A673 (cell line): Measurements from ENCODE around the gene RSPH1. TPM values are rescaled to one million over a fixed set of nuclear protein-coding genes. Genes with fewer than 3 reads are reported as not detected.
A peak's percentile ranks its signal among the peaks of the same experiment; 100 is the strongest.

Source experiments
- BruUV-seq: library from RNA; stranded (reverse); fragments of 400-500 nt; replicated peaks from 2 replicates; lab custom pipeline; 2021; lab: Mats Ljungman, UMichigan
- CTCF ChIA-PET: fragments of 300-600 bp; sonication (Branson Sonifier 250); formaldehyde crosslinking; loops from one replicate; lab custom pipeline; 2022; ENCODE audit warnings: antibody characterized with exemption; lab: Charles Lee
- POLR2A ChIA-PET: fragments of 300-600 bp; sonication (Branson Sonifier 250); formaldehyde crosslinking; loops from one replicate; lab custom pipeline; 2022; ENCODE audit warnings: antibody characterized with exemption; ENCODE audit not compliant: low non-redundant PET; lab: Charles Lee
- DNase-seq: peaks from one replicate; pipeline ENCODE4 v3.0.0-alpha.2; 2015; ENCODE audit warnings: low spot score
- H3K27ac ChIP-seq: fragments of 200-600 bp; sonication (generic); 2 replicates; pipeline ENCODE4 v1.5.1; 2016; ENCODE audit warnings: mixed run types, low read depth, mild to moderate bottlenecking, mixed read lengths, antibody characterized with exemption, low read length; ENCODE audit not compliant: poor library complexity, severe bottlenecking
- H3K27me3 ChIP-seq: fragments of 200-600 bp; sonication (generic); replicated peaks from 2 replicates; pipeline ENCODE4 v1.6.1; 2017; ENCODE audit warnings: mixed run types, low read depth, mild to moderate bottlenecking, mixed read lengths, antibody characterized with exemption, low read length; ENCODE audit not compliant: insufficient read depth, poor library complexity
- H3K36me3 ChIP-seq: fragments of 200-600 bp; sonication (generic); 2 replicates; pipeline ENCODE4 v1.6.1; 2016; ENCODE audit warnings: mixed run types, mild to moderate bottlenecking, mixed read lengths, antibody characterized with exemption, low read length; ENCODE audit not compliant: insufficient read depth, poor library complexity, severe bottlenecking
- H3K4me1 ChIP-seq: fragments of 200-600 bp; sonication (generic); 2 replicates; pipeline ENCODE4 v1.6.1; 2017; ENCODE audit warnings: mixed run types, mild to moderate bottlenecking, mixed read lengths, antibody characterized with exemption, low read length; ENCODE audit not compliant: insufficient read depth, poor library complexity, severe bottlenecking
- H3K4me3 ChIP-seq: fragments of 200-600 bp; sonication (generic); 2 replicates; pipeline ENCODE4 v1.5.1; 2016; ENCODE audit warnings: low read depth, mixed run types, mild to moderate bottlenecking, mixed read lengths, low read length; ENCODE audit not compliant: poor library complexity, severe bottlenecking
- H3K9me3 ChIP-seq: fragments of 200-600 bp; sonication (generic); 2 replicates; pipeline ENCODE4 v1.6.1; 2016; ENCODE audit warnings: mixed run types, low read depth, mild to moderate bottlenecking, mixed read lengths, antibody characterized with exemption, low read length; ENCODE audit not compliant: poor library complexity, severe bottlenecking
- EZH2 ChIP-seq: fragments of 200-600 bp; sonication (generic); IDR thresholded peaks from 2 replicates; pipeline ENCODE4 v1.6.1; 2017; ENCODE audit warnings: borderline replicate concordance, low read depth, mild to moderate bottlenecking, mixed read lengths, antibody characterized with exemption, low read length; ENCODE audit not compliant: poor library complexity, severe bottlenecking
- intact Hi-C: fragments of 100-400 bp; cut with micrococcal nuclease; formaldehyde crosslinking; loops from one replicate; pipeline ENCODE4 v1.10.0; 2022; ENCODE audit not compliant: unreplicated experiment
- total RNA-seq: library from RNA; stranded (reverse); gene quantifications from 2 replicates; pipeline ENCODE4 v1.2.3, GENCODE V29; 2021
- TF ChIP-seq, protein P1 (sequence below): fragments of 300-800, 200-600 bp; sonication (generic); conservative IDR thresholded peaks from 2 replicates; pipeline ENCODE4 v1.5.1; 2017; ENCODE audit warnings: low read depth, mild to moderate bottlenecking, antibody characterized with exemption, low read length, moderate library complexity, mixed read lengths

RSPH1 gene
- total RNA-seq, 1 experiment from 2014 or later = 0.45 TPM

DNA sequence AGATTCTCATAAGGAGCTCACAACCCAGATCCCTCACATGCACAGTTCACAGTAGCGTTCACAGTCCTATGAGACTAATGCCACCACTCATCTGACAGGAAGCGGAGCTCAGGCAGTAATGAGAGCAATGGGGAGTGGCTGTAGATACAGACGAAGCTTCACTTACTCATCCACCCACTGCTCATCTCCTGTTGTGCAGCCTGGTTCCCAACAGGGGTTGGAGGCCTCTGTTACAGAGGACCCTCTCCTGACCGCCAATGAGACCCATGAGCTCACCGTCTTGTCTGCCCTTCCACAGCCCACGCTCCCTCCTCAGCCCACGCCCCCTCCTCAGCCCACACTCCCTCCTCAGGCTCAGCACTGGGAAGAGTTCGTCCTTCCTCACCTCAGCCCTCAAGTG is 39.6 kb downstream of the RSPH1 start:
- no peak overlapping the region for H3K27ac ChIP-seq
- DNase-seq = peak; percentile 86
- ChIA-PET CTCF (interaction anchor here (0.5 to 1.0 kb wide), 4 partner anchors 42 to 236 kb away, joined by 4 to 8 read pairs (median 5); no protein-coding TSS in a partner anchor), POLR2A (no interaction called here)
- no peak overlapping the region for H3K4me3 ChIP-seq
- no TSS peak for BruUV-seq
- peaks cover 19% of the 10 kb centered on the region for H3K4me1 ChIP-seq
- intact Hi-C loops = loop anchor here (10.0 kb wide), 1 partner anchor 842 kb away; no protein-coding TSS in a partner anchor
- H3K27me3 ChIP-seq = no peaks in the 10 kb centered on the region
- no peaks in the 10 kb centered on the region for H3K36me3 ChIP-seq
- no peak for TF ChIP-seq EZH2
- TF ChIP-seq, protein P1, sequence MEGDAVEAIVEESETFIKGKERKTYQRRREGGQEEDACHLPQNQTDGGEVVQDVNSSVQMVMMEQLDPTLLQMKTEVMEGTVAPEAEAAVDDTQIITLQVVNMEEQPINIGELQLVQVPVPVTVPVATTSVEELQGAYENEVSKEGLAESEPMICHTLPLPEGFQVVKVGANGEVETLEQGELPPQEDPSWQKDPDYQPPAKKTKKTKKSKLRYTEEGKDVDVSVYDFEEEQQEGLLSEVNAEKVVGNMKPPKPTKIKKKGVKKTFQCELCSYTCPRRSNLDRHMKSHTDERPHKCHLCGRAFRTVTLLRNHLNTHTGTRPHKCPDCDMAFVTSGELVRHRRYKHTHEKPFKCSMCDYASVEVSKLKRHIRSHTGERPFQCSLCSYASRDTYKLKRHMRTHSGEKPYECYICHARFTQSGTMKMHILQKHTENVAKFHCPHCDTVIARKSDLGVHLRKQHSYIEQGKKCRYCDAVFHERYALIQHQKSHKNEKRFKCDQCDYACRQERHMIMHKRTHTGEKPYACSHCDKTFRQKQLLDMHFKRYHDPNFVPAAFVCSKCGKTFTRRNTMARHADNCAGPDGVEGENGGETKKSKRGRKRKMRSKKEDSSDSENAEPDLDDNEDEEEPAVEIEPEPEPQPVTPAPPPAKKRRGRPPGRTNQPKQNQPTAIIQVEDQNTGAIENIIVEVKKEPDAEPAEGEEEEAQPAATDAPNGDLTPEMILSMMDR = no peak
- H3K9me3 ChIP-seq = no peaks in the 10 kb centered on the region

DNA sequence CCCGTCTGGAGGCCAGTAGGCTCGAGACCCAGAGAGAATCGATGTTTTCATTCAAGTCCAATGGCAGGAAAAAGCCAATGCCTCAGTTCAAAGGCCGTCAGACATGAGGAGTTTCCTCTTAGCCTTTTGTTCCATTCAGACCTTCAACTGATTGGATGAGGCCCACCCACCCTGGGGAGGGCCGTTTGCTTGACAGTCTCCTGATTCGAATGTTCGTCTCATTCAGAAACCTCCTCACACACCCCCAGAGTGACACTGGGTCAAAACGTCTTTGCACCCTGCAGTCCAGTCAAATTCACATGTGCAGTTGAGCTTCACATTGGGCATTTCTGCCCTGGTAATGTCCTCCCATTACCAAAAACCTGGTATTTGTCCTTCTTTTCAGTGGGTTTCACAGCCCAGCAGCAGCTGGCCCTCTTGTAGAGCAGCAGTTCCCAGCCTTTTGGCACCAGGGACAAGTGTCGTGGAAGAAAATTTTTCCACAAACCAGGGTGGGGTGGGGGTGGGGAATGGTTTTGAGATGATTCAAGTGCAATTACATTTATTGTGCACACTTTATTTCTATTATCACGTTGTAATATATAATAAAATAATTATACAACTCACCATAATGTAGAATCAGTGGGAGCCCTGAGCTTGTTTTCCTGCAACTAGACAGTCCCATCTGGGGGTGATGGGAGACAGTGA is 40.1 kb downstream of the RSPH1 start:
- Histone ChIP-seq H3K9me3 (no peaks in the 10 kb centered on the region), H3K36me3 (no peaks in the 10 kb centered on the region), H3K4me1 (peaks cover 19% of the 10 kb centered on the region), H3K27ac (no peak overlapping the region), H3K27me3 (no peaks in the 10 kb centered on the region), H3K4me3 (no peak overlapping the region)
- TF ChIP-seq EZH2 = no peak
- TF ChIP-seq, protein P1 = no peak
- CTCF ChIA-PET = interaction anchor here (0.6 to 1.0 kb wide), 3 partner anchors 43 to 236 kb away, joined by 4 to 6 read pairs (median 4); no protein-coding TSS in a partner anchor
- intact Hi-C loops = loop anchor here (10.0 kb wide), 1 partner anchor 841 kb away; no protein-coding TSS in a partner anchor
- no TSS peak for BruUV-seq
- no peak for DNase-seq
- POLR2A ChIA-PET = no interaction called here

DNA sequence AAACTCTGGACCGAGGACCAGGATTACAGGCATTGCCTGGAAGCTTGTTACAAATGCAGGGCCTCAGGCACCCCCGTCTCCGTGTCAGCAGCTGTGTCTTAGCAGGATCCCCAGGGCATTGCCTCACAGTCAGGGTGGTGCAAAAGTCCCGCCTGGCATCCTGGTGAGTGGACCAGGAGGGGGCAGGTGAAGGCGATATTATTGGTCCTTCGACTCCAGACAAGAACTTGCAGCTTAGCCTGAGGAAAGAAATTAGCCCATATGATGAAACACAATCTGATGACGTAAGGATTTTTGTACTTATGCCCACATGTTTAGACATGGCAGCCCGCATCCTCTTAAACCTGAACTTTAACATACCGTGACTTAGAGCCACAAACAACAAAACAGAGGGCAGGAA is 40.8 kb downstream of the RSPH1 start:
- intact Hi-C loops = loop anchor here (10.0 kb wide), 1 partner anchor 840 kb away; no protein-coding TSS in a partner anchor

More for the DNA sequence above, 40.8 kb downstream of the RSPH1 start:
- H3K4me3 ChIP-seq = no peak overlapping the region
- DNase-seq = no peak
- no TSS peak for BruUV-seq
- H3K9me3 ChIP-seq = no peaks in the 10 kb centered on the region
- H3K36me3 ChIP-seq = no peaks in the 10 kb centered on the region
- CTCF ChIA-PET = interaction anchor here (0.6 to 0.7 kb wide), 2 partner anchors 146 to 701 kb away, joined by 3 read pairs; no protein-coding TSS in a partner anchor
- H3K4me1 ChIP-seq = peaks cover 19% of the 10 kb centered on the region
- H3K27ac ChIP-seq = no peak overlapping the region
- TF ChIP-seq EZH2 = no peak
- TF ChIP-seq, protein P1 = no peak
- H3K27me3 ChIP-seq = no peaks in the 10 kb centered on the region
- POLR2A ChIA-PET = no interaction called here
